Measurements from ENCODE around the gene PRKCQ. TPM values are rescaled to one million over a fixed set of nuclear protein-coding genes. Genes with fewer than 3 reads are reported as not detected.

PRKCQ gene
- total and polyA plus RNA-seq, 3 experiments from 2014 or later: 44.1 to 55.3 (median 46.7) TPM

- peak overlapping the region in 4 of 7 donors; percentile 3 to 91 (median 88) for H3K4me3 Mint-ChIP-seq
Observed at GRCh38 chr10:6492896-6493295, 87.2 kb downstream of the PRKCQ start.

GRCh38 chr10:6491841-6492609, 88.1 kb downstream of the PRKCQ start:
- peaks cover 59% of the 10 kb centered on the region for H3K4me1 ChIP-seq (ENCODE audit: insufficient read depth, low read length)
- no peaks in the 10 kb centered on the region for H3K27me3 ChIP-seq (ENCODE audit: insufficient read depth, low read length, poor library complexity, severe bottlenecking)
- peak overlapping the region in 5 of 7 donors; percentile 80 to 91 (median 87) for H3K4me3 Mint-ChIP-seq
- CTCF ChIA-PET: interaction anchor here (0.7 to 1.6 kb wide), 4 partner anchors 9 to 86 kb away, joined by 3 read pairs; no protein-coding TSS in a partner anchor
- no peaks in the 10 kb centered on the region for H3K9me3 Mint-ChIP-seq
- POLR2A ChIA-PET: interaction anchor here (0.7 to 1.5 kb wide), 3 partner anchors 18 to 175 kb away, joined by 4 to 6 read pairs (median 4); no protein-coding TSS in a partner anchor
- H3K4me1 Mint-ChIP-seq: peaks cover 15 to 32% (median 18%) of the 10 kb centered on the region in 3 donors
- H3K27ac Mint-ChIP-seq: peak overlapping the region in 1 of 8 donors; percentile 99
- H3K27ac ChIP-seq (ENCODE audit: low read depth, low read length): peak overlapping the region; percentile 79
- peak overlapping the region; percentile 38 for H3K4me3 ChIP-seq (ENCODE audit: low read length)
- H3K36me3 ChIP-seq (ENCODE audit: insufficient read depth, low read length): peaks cover 52% of the 10 kb centered on the region
- H3K27me3 Mint-ChIP-seq: no peaks in the 10 kb centered on the region
- peak; percentile 37 to 85 (median 50) for DNase-seq
- H3K9me3 ChIP-seq (ENCODE audit: low read length): no peaks in the 10 kb centered on the region
- peaks cover 14 to 53% (median 14%) of the 10 kb centered on the region in 3 donors for H3K36me3 Mint-ChIP-seq

More at GRCh38 chr10:6492896-6493295, 87.2 kb downstream of the PRKCQ start:
- H3K4me3 ChIP-seq (ENCODE audit: low read length): peak overlapping the region; percentile 38
- peaks cover 11 to 35% (median 22%) of the 10 kb centered on the region in 3 donors for H3K4me1 Mint-ChIP-seq
- no peaks in the 10 kb centered on the region for H3K27me3 Mint-ChIP-seq
- H3K27ac Mint-ChIP-seq: peak overlapping the region in 1 of 8 donors; percentile 79
- H3K9me3 Mint-ChIP-seq: no peaks in the 10 kb centered on the region
- POLR2A ChIA-PET: interaction anchor here (0.9 to 1.7 kb wide), 5 partner anchors 9 to 100 kb away, joined by 3 to 6 read pairs (median 4); no protein-coding TSS in a partner anchor
- H3K36me3 Mint-ChIP-seq: peaks cover 11 to 46% (median 17%) of the 10 kb centered on the region in 3 donors
- peak overlapping the region; percentile 79 for H3K27ac ChIP-seq (ENCODE audit: low read depth, low read length)
- peaks cover 65% of the 10 kb centered on the region for H3K4me1 ChIP-seq (ENCODE audit: insufficient read depth, low read length)
- no peaks in the 10 kb centered on the region for H3K27me3 ChIP-seq (ENCODE audit: insufficient read depth, low read length, poor library complexity, severe bottlenecking)
- DNase-seq: no peak
- no peaks in the 10 kb centered on the region for H3K9me3 ChIP-seq (ENCODE audit: low read length)
- CTCF ChIA-PET: interaction anchor here (1.0 to 1.6 kb wide), 6 partner anchors 13 to 109 kb away, joined by 3 to 4 read pairs (median 4); no protein-coding TSS in a partner anchor
- H3K36me3 ChIP-seq (ENCODE audit: insufficient read depth, low read length): peaks cover 61% of the 10 kb centered on the region

GRCh38 chr10:6490614-6491013, 89.5 kb downstream of the PRKCQ start:
- Mint-ChIP-seq H3K27me3 (no peaks in the 10 kb centered on the region), H3K9me3 (no peaks in the 10 kb centered on the region), H3K36me3 (peaks cover 15 to 67% (median 18%) of the 10 kb centered on the region in 3 donors), H3K4me3 (peak overlapping the region in 4 of 7 donors; percentile 8 to 91 (median 54)), H3K27ac (peak overlapping the region in 1 of 8 donors; percentile 99), H3K4me1 (peaks cover 16 to 36% (median 21%) of the 10 kb centered on the region in 3 donors)
- H3K36me3 ChIP-seq (ENCODE audit: insufficient read depth, low read length): peaks cover 57% of the 10 kb centered on the region
- no peaks in the 10 kb centered on the region for H3K27me3 ChIP-seq (ENCODE audit: insufficient read depth, low read length, poor library complexity, severe bottlenecking)
- H3K4me3 ChIP-seq (ENCODE audit: low read length): no peak overlapping the region
- DNase-seq: no peak
- POLR2A ChIA-PET: interaction anchor here (0.7 to 1.1 kb wide), 3 partner anchors 8 to 91 kb away, joined by 3 to 4 read pairs (median 3); no protein-coding TSS in a partner anchor
- no peak overlapping the region for H3K27ac ChIP-seq (ENCODE audit: low read depth, low read length)
- peaks cover 57% of the 10 kb centered on the region for H3K4me1 ChIP-seq (ENCODE audit: insufficient read depth, low read length)
- H3K9me3 ChIP-seq (ENCODE audit: low read length): no peaks in the 10 kb centered on the region
- CTCF ChIA-PET: interaction anchor here (0.8 to 1.0 kb wide), 3 partner anchors 12 to 44 kb away, joined by 3 read pairs; no protein-coding TSS in a partner anchor

GRCh38 chr10:6487920-6488319, 92.2 kb downstream of the PRKCQ start:
- ChIA-PET CTCF (interaction anchor here (0.8 to 1.4 kb wide), 2 partner anchors 55 to 93 kb away, joined by 3 read pairs; no protein-coding TSS in a partner anchor), POLR2A (interaction anchor here (0.7 kb wide), 2 partner anchors 9 to 14 kb away, joined by 4 to 6 read pairs; no protein-coding TSS in a partner anchor)
- peaks cover 35 to 57% (median 47%) of the 10 kb centered on the region in 3 donors for H3K4me1 Mint-ChIP-seq
- no peak for DNase-seq
- H3K27ac Mint-ChIP-seq: peak overlapping the region in 1 of 8 donors; percentile 41
- Histone ChIP-seq H3K36me3 (ENCODE audit: insufficient read depth, low read length) (peaks cover 66% of the 10 kb centered on the region), H3K4me1 (ENCODE audit: insufficient read depth, low read length) (peaks cover 47% of the 10 kb centered on the region), H3K27me3 (ENCODE audit: insufficient read depth, low read length, poor library complexity, severe bottlenecking) (no peaks in the 10 kb centered on the region), H3K4me3 (ENCODE audit: low read length) (no peak overlapping the region), H3K27ac (ENCODE audit: low read depth, low read length) (no peak overlapping the region), H3K9me3 (ENCODE audit: low read length) (no peaks in the 10 kb centered on the region)
- H3K27me3 Mint-ChIP-seq: no peaks in the 10 kb centered on the region
- H3K4me3 Mint-ChIP-seq: no peak overlapping the region
- no peaks in the 10 kb centered on the region for H3K9me3 Mint-ChIP-seq
- peaks cover 24 to 92% (median 33%) of the 10 kb centered on the region in 3 donors for H3K36me3 Mint-ChIP-seq

GRCh38 chr10:6486309-6486708, 93.8 kb downstream of the PRKCQ start:
- no peak overlapping the region for H3K4me3 ChIP-seq (ENCODE audit: low read length)
- Mint-ChIP-seq H3K36me3 (peaks cover 29 to 94% (median 36%) of the 10 kb centered on the region in 3 donors), H3K4me3 (no peak overlapping the region), H3K4me1 (peaks cover 47 to 63% (median 53%) of the 10 kb centered on the region in 3 donors), H3K27me3 (peaks cover 0 to 1% of the 10 kb centered on the region in 2 donors), H3K9me3 (no peaks in the 10 kb centered on the region), H3K27ac (peak overlapping the region in 7 of 8 donors; percentile 12 to 85 (median 47))
- POLR2A ChIA-PET: no interaction called here
- H3K27ac ChIP-seq (ENCODE audit: low read depth, low read length): no peak overlapping the region
- peaks cover 67% of the 10 kb centered on the region for H3K36me3 ChIP-seq (ENCODE audit: insufficient read depth, low read length)
- CTCF ChIA-PET: interaction anchor here (0.9 kb wide), 1 partner anchor 43 kb away, joined by 3 read pairs; no protein-coding TSS in a partner anchor
- H3K27me3 ChIP-seq (ENCODE audit: insufficient read depth, low read length, poor library complexity, severe bottlenecking): no peaks in the 10 kb centered on the region
- H3K9me3 ChIP-seq (ENCODE audit: low read length): no peaks in the 10 kb centered on the region
- DNase-seq: no peak
- peaks cover 43% of the 10 kb centered on the region for H3K4me1 ChIP-seq (ENCODE audit: insufficient read depth, low read length)

- Mint-ChIP-seq H3K4me3 (peak overlapping the region in 6 of 7 donors; percentile 57 to 87 (median 72)), H3K36me3 (peaks cover 34 to 92% (median 52%) of the 10 kb centered on the region in 3 donors)
- POLR2A ChIA-PET: interaction anchor here (0.9 to 1.7 kb wide), 3 partner anchors 11 to 60 kb away, joined by 3 to 4 read pairs (median 3); no protein-coding TSS in a partner anchor
Observed at GRCh38 chr10:6482737-6483357, 97.2 kb downstream of the PRKCQ start.

GRCh38 chr10:6478722-6479121, 101.4 kb downstream of the PRKCQ start:
- Mint-ChIP-seq H3K4me3 (peak overlapping the region in 1 of 7 donors; percentile 14), H3K9me3 (no peaks in the 10 kb centered on the region), H3K27me3 (peaks cover 0 to 1% of the 10 kb centered on the region in 2 donors), H3K4me1 (peaks cover 41 to 62% (median 59%) of the 10 kb centered on the region in 3 donors), H3K36me3 (peaks cover 34 to 88% (median 51%) of the 10 kb centered on the region in 3 donors), H3K27ac (peak overlapping the region in 4 of 8 donors; percentile 4 to 66 (median 28))
- Histone ChIP-seq H3K4me3 (ENCODE audit: low read length) (no peak overlapping the region), H3K27ac (ENCODE audit: low read depth, low read length) (no peak overlapping the region), H3K27me3 (ENCODE audit: insufficient read depth, low read length, poor library complexity, severe bottlenecking) (no peaks in the 10 kb centered on the region), H3K36me3 (ENCODE audit: insufficient read depth, low read length) (peaks cover 51% of the 10 kb centered on the region), H3K4me1 (ENCODE audit: insufficient read depth, low read length) (peaks cover 38% of the 10 kb centered on the region), H3K9me3 (ENCODE audit: low read length) (no peaks in the 10 kb centered on the region)
- ChIA-PET CTCF (interaction anchor here (1.8 kb wide), 1 partner anchor 123 kb away, joined by 4 read pairs; no protein-coding TSS in a partner anchor), POLR2A (no interaction called here)
- no peak for DNase-seq

More at GRCh38 chr10:6482737-6483357, 97.2 kb downstream of the PRKCQ start:
- Histone ChIP-seq H3K27me3 (ENCODE audit: insufficient read depth, low read length, poor library complexity, severe bottlenecking) (no peaks in the 10 kb centered on the region), H3K4me1 (ENCODE audit: insufficient read depth, low read length) (peaks cover 28% of the 10 kb centered on the region), H3K36me3 (ENCODE audit: insufficient read depth, low read length) (peaks cover 67% of the 10 kb centered on the region), H3K27ac (ENCODE audit: low read depth, low read length) (no peak overlapping the region), H3K9me3 (ENCODE audit: low read length) (no peaks in the 10 kb centered on the region), H3K4me3 (ENCODE audit: low read length) (peak overlapping the region; percentile 24)
- Mint-ChIP-seq H3K27me3 (peaks cover 0 to 1% of the 10 kb centered on the region in 2 donors), H3K27ac (peak overlapping the region; percentile 71 to 98 (median 92)), H3K9me3 (no peaks in the 10 kb centered on the region), H3K4me1 (peaks cover 44 to 55% (median 45%) of the 10 kb centered on the region in 3 donors)
- CTCF ChIA-PET: interaction anchor here (1.0 to 1.7 kb wide), 6 partner anchors 9 to 98 kb away, joined by 3 to 5 read pairs (median 3); no protein-coding TSS in a partner anchor
- DNase-seq: no peak
